Effector memory CD4-positive, alpha-beta T cell (primary cell): ENCODE results near the gene GRID1.
"Not testable (repeated sequence)": the region's sequence is repeated elsewhere in the genome, so short reads cannot be mapped to it uniquely, and the experiment has no call there.

Source experiments
- DNase-seq, 3 donors: peaks; one replicate each; pipeline ENCODE4 v3.0.0-alpha.2; 2020
- H3K27ac ChIP-seq: 2 replicates; pipeline ENCODE4 v1.7.0; 2013; ENCODE audit warnings: mild to moderate bottlenecking, low read length, moderate library complexity; ENCODE audit not compliant: insufficient read depth, poor library complexity, severe bottlenecking
- H3K27me3 ChIP-seq: replicated peaks from 2 replicates; pipeline ENCODE4 v1.7.0; 2013; ENCODE audit warnings: mild to moderate bottlenecking, low read length; ENCODE audit not compliant: insufficient read depth, control insufficient read depth, poor library complexity, severe bottlenecking
- H3K36me3 ChIP-seq: 2 replicates; pipeline ENCODE4 v1.7.0; 2013; ENCODE audit warnings: mild to moderate bottlenecking, low read length, moderate library complexity; ENCODE audit not compliant: control insufficient read depth, insufficient read depth
- H3K4me1 ChIP-seq: 2 replicates; pipeline ENCODE4 v1.7.0; 2013; ENCODE audit warnings: low read length, mild to moderate bottlenecking; ENCODE audit not compliant: control insufficient read depth, insufficient read depth, poor library complexity, severe bottlenecking
- H3K4me3 ChIP-seq: 2 replicates; pipeline ENCODE4 v1.7.0; 2013; ENCODE audit warnings: low read length, low read depth, mild to moderate bottlenecking; ENCODE audit not compliant: insufficient read depth, poor library complexity, severe bottlenecking
- H3K9me3 ChIP-seq: 2 replicates; pipeline ENCODE4 v1.7.0; 2013; ENCODE audit warnings: mild to moderate bottlenecking, low read length, moderate library complexity; ENCODE audit not compliant: control insufficient read depth

Gene GRID1

DNA sequence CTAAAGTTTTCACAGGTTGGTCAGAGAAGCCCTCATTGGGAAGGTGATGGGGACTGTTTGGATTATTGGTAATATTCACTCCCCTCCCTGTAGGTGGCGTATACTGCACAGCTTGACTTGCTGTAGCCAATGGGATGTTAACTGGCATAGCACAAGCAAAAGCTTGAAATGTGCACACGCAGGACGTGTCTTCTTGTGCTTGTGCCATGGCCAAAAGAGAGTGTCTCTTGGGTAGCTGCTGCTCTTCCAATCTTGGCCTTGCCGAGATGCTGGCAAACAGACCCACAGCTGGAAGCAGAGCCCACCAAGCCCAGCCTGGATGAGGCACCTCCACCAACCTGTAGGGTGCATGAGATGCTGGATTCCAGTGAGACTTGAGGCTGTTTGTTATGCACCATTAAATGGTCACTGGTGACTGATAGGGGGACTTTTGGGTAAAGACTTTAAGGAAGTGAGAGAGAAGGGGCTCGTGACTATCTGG, 266.0 kb downstream of the GRID1 start:
- H3K4me1 ChIP-seq: no peaks in the 10 kb centered on the region
- H3K9me3 ChIP-seq: no peaks in the 10 kb centered on the region
- H3K27ac ChIP-seq: no peak overlapping the region
- H3K4me3 ChIP-seq: no peak overlapping the region
- H3K36me3 ChIP-seq: no peaks in the 10 kb centered on the region
- H3K27me3 ChIP-seq: no peaks in the 10 kb centered on the region
- no peak for DNase-seq

DNA sequence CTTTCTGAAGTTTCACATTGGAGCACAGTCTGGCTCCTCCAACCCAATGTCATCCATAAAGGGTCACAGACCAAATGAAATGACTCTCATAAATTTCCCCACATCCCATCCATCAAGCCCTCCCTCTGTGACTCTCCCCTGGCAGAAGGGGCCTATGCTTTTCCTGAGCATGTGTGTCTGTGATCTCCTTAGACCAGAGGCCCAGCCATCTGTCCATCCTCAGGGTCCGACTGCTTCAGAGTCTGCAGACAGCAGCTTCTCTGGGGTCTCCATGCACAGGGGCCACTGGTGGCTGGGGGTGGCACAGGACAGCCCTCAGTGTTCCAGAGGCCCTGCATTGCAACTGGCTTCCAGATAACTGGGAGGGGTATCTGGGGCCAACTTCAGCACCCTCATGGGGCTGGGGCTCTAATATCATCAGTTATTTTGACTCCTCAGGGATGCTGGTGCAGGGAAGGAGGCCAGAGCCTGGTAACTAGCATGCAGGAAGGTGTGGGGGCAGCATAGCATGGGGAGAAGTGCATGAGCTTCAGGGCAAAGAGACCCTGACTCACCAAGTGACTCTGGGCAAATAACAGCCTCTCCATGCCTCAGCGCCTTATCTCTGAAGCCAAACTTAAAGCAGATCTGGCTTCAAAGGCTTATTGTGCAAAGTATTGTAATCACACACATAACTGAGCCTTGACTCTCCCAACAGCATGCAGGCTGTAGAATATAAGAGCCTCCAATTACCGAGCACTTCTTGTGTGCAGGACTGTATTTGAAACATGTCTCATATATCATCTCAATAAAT, 266.9 kb downstream of the GRID1 start:
- H3K4me3 ChIP-seq: no peak overlapping the region
- no peaks in the 10 kb centered on the region for H3K9me3 ChIP-seq
- no peak for DNase-seq
- no peaks in the 10 kb centered on the region for H3K27me3 ChIP-seq
- no peaks in the 10 kb centered on the region for H3K36me3 ChIP-seq
- H3K4me1 ChIP-seq: no peaks in the 10 kb centered on the region
- no peak overlapping the region for H3K27ac ChIP-seq

DNA sequence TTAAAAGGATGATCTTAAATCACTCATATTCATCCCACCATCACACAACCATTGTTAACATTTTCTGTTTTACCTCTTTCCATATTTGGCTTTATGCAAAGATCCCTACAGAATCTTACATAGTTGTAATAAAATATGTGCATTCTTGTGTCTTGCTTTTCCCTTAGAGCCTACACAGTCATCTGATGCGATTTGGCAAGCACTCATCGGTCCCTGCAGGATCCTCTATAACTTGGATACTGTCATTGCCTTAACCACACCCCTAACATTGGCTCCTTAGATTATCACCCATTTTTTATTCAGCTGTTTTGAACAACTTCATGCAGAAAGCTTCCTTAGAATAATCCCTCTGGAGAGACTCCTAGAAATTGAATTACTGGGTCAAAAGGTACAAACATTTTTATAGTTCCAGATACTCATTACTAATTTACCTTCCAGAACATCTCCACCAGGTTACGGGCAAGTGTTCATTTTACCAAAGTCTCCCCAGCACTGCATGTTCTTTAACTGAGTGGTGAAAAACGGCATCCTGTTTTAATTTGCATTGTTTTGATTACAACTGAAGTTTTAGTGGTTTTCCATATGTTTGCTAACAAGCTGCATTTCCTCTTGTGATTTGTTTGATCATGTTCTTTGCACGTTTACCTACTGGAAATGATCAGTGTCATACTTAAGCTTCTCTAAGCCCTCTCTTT, 268.3 kb downstream of the GRID1 start:
- Histone ChIP-seq H3K27me3 (no peaks in the 10 kb centered on the region), H3K9me3 (no peaks in the 10 kb centered on the region), H3K27ac (no peak overlapping the region), H3K4me3 (no peak overlapping the region), H3K4me1 (no peaks in the 10 kb centered on the region), H3K36me3 (no peaks in the 10 kb centered on the region)
- DNase-seq: no peak

DNA sequence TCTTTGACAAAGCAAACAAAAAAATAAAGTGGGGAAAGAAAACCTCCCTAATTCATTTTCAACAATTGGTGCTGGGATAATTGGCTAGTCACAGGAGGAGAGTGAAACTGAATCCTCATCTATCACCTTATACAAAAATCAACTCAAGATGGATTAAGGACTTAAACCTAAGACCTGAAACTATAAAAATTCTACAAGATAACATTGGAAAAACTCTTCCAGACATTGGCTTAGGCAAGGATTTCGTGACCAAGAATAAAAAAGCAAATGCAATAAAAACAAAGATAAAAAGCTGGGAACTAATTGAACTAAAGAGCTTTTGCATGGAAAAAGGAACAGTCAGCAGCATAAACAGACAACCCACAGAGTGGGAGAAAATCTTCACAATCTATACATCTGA, 271.5 kb downstream of the GRID1 start:
- not testable (repeated sequence) for H3K4me3 ChIP-seq, H3K27ac ChIP-seq, H3K27me3 ChIP-seq, H3K4me1 ChIP-seq, DNase-seq, H3K9me3 ChIP-seq, H3K36me3 ChIP-seq

DNA sequence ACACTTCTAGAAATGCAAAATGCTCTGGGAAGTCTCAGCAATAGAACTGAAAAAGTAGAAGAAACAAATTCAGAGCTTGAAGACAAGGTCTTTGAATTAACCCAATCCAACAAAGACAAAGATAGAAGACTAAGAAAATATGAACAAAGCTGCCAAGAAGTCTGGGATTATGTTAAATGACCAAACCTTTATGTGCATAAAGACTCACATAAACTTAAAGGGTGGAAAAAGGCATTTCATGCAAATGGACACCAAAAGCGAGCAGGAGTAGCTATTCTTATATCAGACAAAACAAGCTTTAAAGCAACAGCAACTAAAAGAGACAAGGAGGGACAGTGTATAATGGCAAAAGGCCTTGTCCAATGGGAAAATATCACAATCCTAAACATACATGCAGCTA, 274.3 kb downstream of the GRID1 start:
- not testable (repeated sequence) for H3K4me1 ChIP-seq, DNase-seq, H3K9me3 ChIP-seq, H3K4me3 ChIP-seq, H3K27ac ChIP-seq, H3K27me3 ChIP-seq, H3K36me3 ChIP-seq

DNA sequence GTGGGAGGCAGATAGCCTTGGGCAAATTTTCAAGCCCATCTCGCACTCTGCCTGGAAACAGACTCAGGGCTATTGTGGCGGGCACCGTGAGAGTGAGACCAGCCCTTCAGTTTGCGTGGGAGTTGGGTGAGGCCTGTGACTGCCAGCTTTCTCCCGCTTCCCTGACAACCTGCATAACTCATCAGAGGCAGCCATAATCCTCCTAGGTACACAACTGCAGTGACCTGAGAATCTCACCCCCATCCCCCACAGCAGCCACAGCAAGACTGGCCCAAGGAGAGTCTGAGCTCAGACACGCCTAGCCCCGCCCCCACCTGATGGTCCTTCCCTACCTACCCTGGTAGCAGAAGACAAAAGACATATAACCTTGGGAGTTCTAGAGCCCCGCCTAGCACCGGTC, 275.4 kb downstream of the GRID1 start:
- no peaks in the 10 kb centered on the region for H3K36me3 ChIP-seq
- no peaks in the 10 kb centered on the region for H3K9me3 ChIP-seq
- no peaks in the 10 kb centered on the region for H3K27me3 ChIP-seq
- H3K4me1 ChIP-seq: no peaks in the 10 kb centered on the region
- no peak for DNase-seq
- H3K4me3 ChIP-seq: no peak overlapping the region
- no peak overlapping the region for H3K27ac ChIP-seq

DNA sequence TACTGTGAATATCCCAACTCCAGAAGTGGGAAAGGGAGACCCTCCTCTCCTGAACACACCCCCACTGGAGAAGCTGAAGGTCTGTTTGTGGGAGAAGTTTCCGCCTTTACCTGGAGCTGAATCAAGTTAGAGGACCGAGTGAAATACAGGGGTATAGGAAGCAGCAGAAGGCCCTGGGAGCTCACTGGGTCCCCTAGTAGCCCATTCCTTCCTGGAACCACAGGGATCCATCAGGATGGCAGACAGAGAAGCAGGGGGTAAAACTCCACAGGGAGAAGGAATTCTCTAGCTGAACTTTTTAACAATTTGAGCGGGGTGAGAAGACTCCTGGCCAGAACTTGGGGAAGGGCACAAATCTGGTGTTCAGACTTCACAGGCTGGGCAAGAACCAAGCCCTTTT, 275.8 kb downstream of the GRID1 start:
- DNase-seq: no peak
- Histone ChIP-seq H3K4me3 (no peak overlapping the region), H3K27me3 (no peaks in the 10 kb centered on the region), H3K9me3 (no peaks in the 10 kb centered on the region), H3K27ac (no peak overlapping the region), H3K4me1 (no peaks in the 10 kb centered on the region), H3K36me3 (no peaks in the 10 kb centered on the region)

DNA sequence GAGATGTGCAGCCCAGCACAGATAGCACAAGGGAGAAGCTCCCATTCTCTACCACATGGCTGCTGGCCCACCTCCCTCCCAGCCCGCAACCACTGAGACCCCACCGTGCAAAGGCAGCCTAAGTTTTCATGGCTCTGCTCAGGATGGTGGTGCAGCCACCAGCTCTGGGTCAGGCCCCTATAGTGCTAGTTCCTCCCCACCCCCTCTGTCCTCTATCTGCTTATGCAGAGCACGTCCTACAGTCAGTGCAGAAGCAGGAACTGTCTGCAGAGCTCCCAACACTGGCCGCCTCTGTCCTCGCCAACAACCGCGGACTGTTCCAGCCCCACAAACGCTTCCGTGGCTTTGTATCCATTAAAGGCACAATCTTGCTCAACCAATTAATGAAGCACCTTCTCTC, 278.9 kb downstream of the GRID1 start:
- Histone ChIP-seq H3K4me1 (no peaks in the 10 kb centered on the region), H3K4me3 (no peak overlapping the region), H3K9me3 (no peaks in the 10 kb centered on the region), H3K27me3 (no peaks in the 10 kb centered on the region), H3K36me3 (no peaks in the 10 kb centered on the region), H3K27ac (no peak overlapping the region)
- no peak for DNase-seq

DNA sequence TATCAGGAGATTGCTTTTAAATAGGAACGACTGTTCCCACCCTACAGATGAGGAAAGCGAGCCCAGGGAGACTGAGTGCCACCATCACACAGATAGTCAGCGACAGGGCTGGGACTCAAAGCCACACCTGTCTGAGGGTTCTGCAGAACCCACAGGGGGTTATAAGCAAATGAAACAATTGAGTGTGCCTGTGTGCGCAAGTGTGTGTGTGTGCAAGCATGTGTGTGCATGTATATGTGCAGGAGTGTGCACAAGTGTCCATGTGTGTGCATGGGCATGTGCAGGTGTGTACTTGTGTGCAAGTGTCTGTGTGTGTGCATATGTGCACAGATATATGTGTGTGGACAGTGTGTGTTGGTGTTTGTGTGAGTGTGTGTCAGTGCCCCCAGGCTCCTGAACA, 280.2 kb downstream of the GRID1 start:
- Histone ChIP-seq H3K9me3 (no peaks in the 10 kb centered on the region), H3K36me3 (no peaks in the 10 kb centered on the region), H3K4me1 (no peaks in the 10 kb centered on the region), H3K27ac (no peak overlapping the region), H3K4me3 (no peak overlapping the region), H3K27me3 (no peaks in the 10 kb centered on the region)
- DNase-seq: no peak

DNA sequence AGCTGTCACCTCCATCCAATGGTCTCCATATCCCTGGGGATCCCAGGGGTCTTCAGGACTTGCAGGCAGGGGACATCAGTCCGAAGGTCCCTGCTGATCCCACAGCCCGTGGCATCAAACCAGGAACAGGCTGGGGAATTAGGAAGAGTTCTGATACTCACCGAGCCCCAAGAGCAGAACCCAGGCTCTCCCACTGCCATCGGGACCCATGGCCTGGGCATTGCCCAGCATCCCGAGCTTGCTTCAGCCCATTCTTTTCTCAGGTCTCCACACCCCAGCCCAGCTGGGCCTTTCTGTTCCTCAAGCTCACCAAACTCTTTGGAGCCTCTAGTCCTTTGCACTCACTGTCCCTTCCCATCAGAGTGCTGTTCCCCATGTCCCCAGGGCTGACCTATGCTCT, 280.9 kb downstream of the GRID1 start:
- no peak for DNase-seq
- no peak overlapping the region for H3K27ac ChIP-seq
- no peaks in the 10 kb centered on the region for H3K9me3 ChIP-seq
- no peaks in the 10 kb centered on the region for H3K36me3 ChIP-seq
- H3K4me3 ChIP-seq: no peak overlapping the region
- no peaks in the 10 kb centered on the region for H3K4me1 ChIP-seq
- H3K27me3 ChIP-seq: no peaks in the 10 kb centered on the region
